HCT116 (cell line): ENCODE measurements around the gene STON2. TPM values are rescaled to one million over a fixed set of nuclear protein-coding genes. Genes with fewer than 3 reads are reported as not detected.

Source experiments
- ATAC-seq: fragments of 200-7000 bp; cut with Tn5 transposase; 2 replicates; pipeline ENCODE4 v1.9.1; 2020; ENCODE audit warnings: mild to moderate bottlenecking, moderate library complexity
- BruUV-seq: library from RNA; stranded (reverse); fragments of 400-500 nt; replicated peaks from 2 replicates; lab custom pipeline; 2021; lab: Mats Ljungman, UMichigan
- CTCF ChIA-PET: fragments of 300-600 bp; sonication (Branson Sonifier 250); formaldehyde crosslinking; loops from one replicate; lab custom pipeline; 2021; ENCODE audit warnings: antibody characterized with exemption; lab: Charles Lee
- POLR2A ChIA-PET: fragments of 300-600, 350-600 bp; sonication (Branson Sonifier 250); formaldehyde crosslinking; loops from one replicate; lab custom pipeline; 2021; ENCODE audit warnings: antibody characterized with exemption; lab: Charles Lee
- RAD21 ChIA-PET, 2 experiments: fragments of 300-600 bp; sonication (Branson Sonifier 250); formaldehyde crosslinking; loops; one replicate each; lab custom pipeline; 2023; ENCODE audit warnings: low total read pairs in 2 of 2; ENCODE audit not compliant: uncharacterized antibody in 2 of 2, unreplicated experiment in 2 of 2, low non-redundant PET in 1 of 2; lab: Charles Lee
- DNase-seq: peaks from one replicate; pipeline ENCODE4 v3.0.0-alpha.2; 2010; ENCODE audit warnings: low read depth, low spot score
- H2AFZ ChIP-seq: fragments of 200-600 bp; shearing (Covaris generic), sonication (generic); 2 replicates; pipeline ENCODE4 v1.6.1; 2017; ENCODE audit warnings: low read depth, mixed run types, mixed read lengths, antibody characterized with exemption, low read length; ENCODE audit not compliant: poor library complexity, severe bottlenecking
- H3K27ac ChIP-seq: 2 replicates; pipeline ENCODE4 v1.5.1; 2012; ENCODE audit warnings: low read depth, low read length
- H3K27me3 ChIP-seq: fragments of 200-600 bp; sonication (generic); 2 replicates; pipeline ENCODE4 v1.6.1; 2016; ENCODE audit warnings: mixed run types, low read length, mixed read lengths; ENCODE audit not compliant: insufficient read depth
- H3K36me3 ChIP-seq, 2 experiments: fragments of 200-500 bp in 1 of 2; fragments of 200-600 bp in 1 of 2; sonication (Bioruptor generic) in 1 of 2; sonication (generic) in 1 of 2; 2 replicates each; pipeline versions ENCODE4 v1.5.1 to v1.6.1; 2014 to 2016; ENCODE audit warnings: low read length in 2 of 2, inconsistent platforms in 1 of 2, mixed read lengths in 1 of 2, mixed run types in 1 of 2; ENCODE audit not compliant: insufficient read depth in 2 of 2, control insufficient read depth in 1 of 2
- H3K4me1 ChIP-seq, 2 experiments: fragments of 200-600 bp in 1 of 2; sonication (generic) in 1 of 2; 2 replicates each; pipeline versions ENCODE4 v1.5.1 to v1.6.1; 2012 to 2017; ENCODE audit warnings: low read length in 2 of 2, inconsistent platforms in 1 of 2, mild to moderate bottlenecking in 1 of 2, mixed read lengths in 1 of 2, mixed run types in 1 of 2, moderate library complexity in 1 of 2; ENCODE audit not compliant: insufficient read depth in 2 of 2, control insufficient read depth in 1 of 2
- H3K4me2 ChIP-seq: fragments of 200-600 bp; sonication (generic); 2 replicates; pipeline ENCODE4 v1.6.1; 2017; ENCODE audit warnings: mixed run types, low read length, mixed read lengths
- H3K4me3 ChIP-seq, 2 experiments: fragments of 200-600 bp in 1 of 2; sonication (generic) in 1 of 2; replicated peaks in 1 of 2; 2 replicates each; pipeline ENCODE4 v1.5.1; 2011 to 2016; ENCODE audit warnings: low read length in 2 of 2, control low read depth in 1 of 2, low read depth in 1 of 2, mild to moderate bottlenecking in 1 of 2, mixed read lengths in 1 of 2, mixed run types in 1 of 2
- H3K79me2 ChIP-seq: fragments of 200-600 bp; sonication (generic); 2 replicates; pipeline ENCODE4 v1.6.1; 2017; ENCODE audit warnings: mild to moderate bottlenecking, mixed run types, low read length, moderate library complexity, mixed read lengths; ENCODE audit not compliant: insufficient read depth
- H3K9ac ChIP-seq: fragments of 200-600 bp; sonication (generic); 2 replicates; pipeline ENCODE4 v1.6.1; 2016; ENCODE audit warnings: low read length, mixed read lengths
- H3K9me2 ChIP-seq: fragments of 200-600 bp; sonication (generic), shearing (Covaris generic); 2 replicates; pipeline ENCODE4 v1.6.1; 2017; ENCODE audit warnings: mixed run types, mild to moderate bottlenecking, moderate library complexity; ENCODE audit not compliant: insufficient read depth
- H3K9me3 ChIP-seq, 2 experiments: fragments of 200-500 bp in 1 of 2; fragments of 200-600 bp in 1 of 2; sonication (Bioruptor generic) in 1 of 2; sonication (generic) in 1 of 2; 2 replicates each; pipeline ENCODE4 v1.6.1; 2014 to 2017; ENCODE audit warnings: low read length in 2 of 2, mixed read lengths in 2 of 2, inconsistent platforms in 1 of 2, low read depth in 1 of 2, mild to moderate bottlenecking in 1 of 2, mixed run types in 1 of 2, moderate library complexity in 1 of 2; ENCODE audit not compliant: control insufficient read depth in 1 of 2, insufficient read depth in 1 of 2
- H4K20me1 ChIP-seq: fragments of 200-600 bp; sonication (generic), shearing (Covaris generic); 2 replicates; pipeline ENCODE4 v1.6.1; 2017; ENCODE audit warnings: mixed run types, mild to moderate bottlenecking, moderate library complexity; ENCODE audit not compliant: insufficient read depth
- ATF3 ChIP-seq: IDR thresholded peaks from 2 replicates; pipeline ENCODE4 v1.6.1; 2012
- CTCF ChIP-seq, 3 experiments: fragments of 200-600 bp in 1 of 3; sonication (generic) in 1 of 3; IDR thresholded peaks in 2 of 3; conservative IDR thresholded peaks in 1 of 3; 2 replicates each; pipeline ENCODE4 v1.5.1; 2012 to 2017; ENCODE audit warnings: low read depth in 2 of 3, low read length in 2 of 3, antibody characterized with exemption in 1 of 3, borderline replicate concordance in 1 of 3, control low read depth in 1 of 3, mild to moderate bottlenecking in 1 of 3, mixed read lengths in 1 of 3, mixed run types in 1 of 3, moderate library complexity in 1 of 3; ENCODE audit not compliant: insufficient read depth in 1 of 3
- ELF1 ChIP-seq: IDR thresholded peaks from 2 replicates; pipeline ENCODE4 v1.6.1; 2012; ENCODE audit warnings: low read depth, borderline replicate concordance
- POLR2A ChIP-seq: IDR thresholded peaks from 2 replicates; pipeline ENCODE4 v1.7.0; 2011; ENCODE audit warnings: borderline replicate concordance; ENCODE audit not compliant: insufficient read depth, insufficient read length; ENCODE audit errors: extremely low read depth
- POLR2AphosphoS5 ChIP-seq: IDR thresholded peaks from 2 replicates; pipeline ENCODE4 v1.6.1; 2011; ENCODE audit warnings: mild to moderate bottlenecking, low read depth, low read length, moderate library complexity
- REST ChIP-seq: IDR thresholded peaks from 2 replicates; pipeline ENCODE4 v1.6.1; 2012; ENCODE audit warnings: low read depth
- ZBTB33 ChIP-seq: IDR thresholded peaks from 2 replicates; pipeline ENCODE4 v1.6.1; 2011; ENCODE audit warnings: mild to moderate bottlenecking, low read length, moderate library complexity; ENCODE audit not compliant: insufficient replicate concordance; ENCODE audit errors: extremely low read depth
- intact Hi-C: fragments of 100-400 bp; cut with micrococcal nuclease; formaldehyde crosslinking; loops from 2 replicates; pipeline ENCODE4 v1.10.0; 2022
- total RNA-seq: library from RNA; stranded (reverse); gene quantifications from one replicate; pipeline ENCODE4 v1.2.1, GENCODE V29; 2021; ENCODE audit not compliant: unreplicated experiment

Gene STON2
- total RNA-seq, 1 experiment from 2014 or later: 4.1 TPM

- TF ChIP-seq REST (no peak), ATF3 (no peak), ELF1 (no peak), POLR2AphosphoS5 (no peak)
These were observed 139.4 kb downstream of the STON2 start (continued) for GRCh38 chr14:81260732-81261131.

- TF ChIP-seq CTCF (IDR thresholded peaks at IDR 0.05 in 2 of 3, conservative IDR thresholded peaks at IDR 0.05 in 1 of 3; ENCODE audit: borderline replicate concordance in 1 of 3, insufficient read depth in 1 of 3, low read depth in 2 of 3, low read length in 2 of 3) (no peak), ATF3 (no peak), POLR2AphosphoS5 (no peak), POLR2A (no peak), ZBTB33 (no peak)
- H3K4me2 ChIP-seq: no peak overlapping the region
- H4K20me1 ChIP-seq: no peaks in the 10 kb centered on the region
- H3K9ac ChIP-seq: no peak overlapping the region
- H3K36me3 ChIP-seq: no peaks in the 10 kb centered on the region
- H3K4me1 ChIP-seq: no peaks in the 10 kb centered on the region
- ATAC-seq: no peak
- CTCF ChIA-PET: no interaction called here
- no peaks in the 10 kb centered on the region for H3K9me2 ChIP-seq
- no TSS peak for BruUV-seq
- H3K9me3 ChIP-seq: no peaks in the 10 kb centered on the region
- H3K27me3 ChIP-seq: no peaks in the 10 kb centered on the region
- H2AFZ ChIP-seq: no peak overlapping the region
- H3K27ac ChIP-seq: no peak overlapping the region
- intact Hi-C loops: no loop called here
- POLR2A ChIA-PET: no interaction called here
- H3K79me2 ChIP-seq: no peaks in the 10 kb centered on the region
- RAD21 ChIA-PET: no interaction called here
- no peak for DNase-seq
- no peak overlapping the region for H3K4me3 ChIP-seq
These were observed 143.7 kb downstream of the STON2 start for GRCh38 chr14:81256289-81256960.
